K562 (cell line): ENCODE measurements around the gene OLFML1. TPM values are rescaled to one million over a fixed set of nuclear protein-coding genes. Genes with fewer than 3 reads are reported as not detected.

ENCODE experiments used
- ATAC-seq: fragments of 200-7000 bp; cut with Tn5 transposase; 3 replicates; pipeline ENCODE4 v1.9.1; 2020; ENCODE audit warnings: moderate library complexity
- BruUV-seq: library from RNA; stranded (reverse); fragments of 400-500 nt; replicated peaks from 2 replicates; lab custom pipeline; 2021; lab: Mats Ljungman, UMichigan
- CTCF ChIA-PET: fragments of 300-600 bp; formaldehyde crosslinking; extraction: SDS; loops from one replicate; lab custom pipeline; 2021; ENCODE audit warnings: low intra/inter-chr PET ratio; lab: Yijun Ruan, JAX
- POLR2A ChIA-PET: fragments of 300-600, 350-650 bp; sonication (Branson Sonifier 250); formaldehyde crosslinking; extraction: SDS; loops from one replicate; lab custom pipeline; 2021; ENCODE audit warnings: antibody characterized with exemption, inconsistent platforms; lab: Yijun Ruan, JAX
- DNase-seq, 4 experiments: peaks; one replicate each; pipeline versions ENCODE4 v3.0.0 to v3.0.0-alpha.2; 2011 to 2018; ENCODE audit warnings: low spot score in 3 of 4, mixed read lengths in 3 of 4; ENCODE audit errors: extremely low read depth in 1 of 4
- FAIRE-seq: peaks from 2 replicates; lab custom pipeline; 2011; peaks lifted over from hg19 to GRCh38; lab: Jason Lieb, UNC
- H2AFZ ChIP-seq: 2 replicates; pipeline ENCODE4 v1.6.0; 2011; ENCODE audit warnings: low read depth, low read length, control low read depth, inconsistent platforms
- H3K27ac ChIP-seq: fragments of 200-600 bp; 3 replicates; pipeline ENCODE4 v1.8.0; 2011; ENCODE audit warnings: low read depth, mild to moderate bottlenecking, control low read depth, inconsistent platforms, low read length, moderate library complexity, mixed read lengths; ENCODE audit errors: extremely low read depth
- H3K27me3 ChIP-seq, 2 experiments: fragments of 300-600 bp in 1 of 2; 2 replicates in 1 of 2; 3 replicates in 1 of 2; pipeline versions ENCODE4 v1.6.0 to v1.8.0; 2011; ENCODE audit warnings: inconsistent platforms in 2 of 2, low read length in 2 of 2, mild to moderate bottlenecking in 1 of 2, mixed read lengths in 1 of 2, moderate library complexity in 1 of 2; ENCODE audit not compliant: control insufficient read depth in 2 of 2, insufficient read depth in 2 of 2
- H3K36me3 ChIP-seq: fragments of 300-600 bp; 3 replicates; pipeline ENCODE4 v1.8.0; 2011; ENCODE audit warnings: mild to moderate bottlenecking, low read length, inconsistent platforms; ENCODE audit not compliant: control insufficient read depth, insufficient read depth
- H3K4me1 ChIP-seq, 2 experiments: fragments of 200-600 bp in 1 of 2; replicated peaks in 1 of 2; 2 replicates in 1 of 2; 3 replicates in 1 of 2; pipeline versions ENCODE4 v1.5.1 to v1.8.0; 2011; ENCODE audit warnings: inconsistent platforms in 2 of 2, low read length in 2 of 2, mild to moderate bottlenecking in 1 of 2, mixed read lengths in 1 of 2, moderate library complexity in 1 of 2; ENCODE audit not compliant: control insufficient read depth in 2 of 2, insufficient read depth in 2 of 2
- H3K4me2 ChIP-seq: 2 replicates; pipeline ENCODE4 v1.6.1; 2011; ENCODE audit warnings: low read length, control low read depth, inconsistent platforms, mixed read lengths; ENCODE audit not compliant: insufficient read depth
- H3K4me3 ChIP-seq: fragments of 200-600 bp; sonication (generic), shearing (Covaris generic); 2 replicates; pipeline ENCODE4 v1.5.1; 2016; ENCODE audit warnings: control low read depth, inconsistent platforms
- H3K79me2 ChIP-seq: fragments of 200-600 bp; 3 replicates; pipeline ENCODE4 v1.8.0; 2011; ENCODE audit warnings: low read length, inconsistent platforms; ENCODE audit not compliant: control insufficient read depth, insufficient read depth
- H3K9ac ChIP-seq, 2 experiments: 2 replicates each; pipeline versions ENCODE4 v1.6.0 to v1.6.1; 2011; ENCODE audit warnings: low read depth in 2 of 2, low read length in 2 of 2, control low read depth in 1 of 2, inconsistent platforms in 1 of 2, mild to moderate bottlenecking in 1 of 2, mixed read lengths in 1 of 2; ENCODE audit not compliant: insufficient read depth in 1 of 2
- H3K9me1 ChIP-seq: one replicate; pipeline ENCODE4 v1.6.0; 2011; ENCODE audit warnings: inconsistent platforms, mild to moderate bottlenecking, low read length, moderate library complexity; ENCODE audit not compliant: control insufficient read depth, insufficient read depth
- H3K9me3 ChIP-seq: replicated peaks from 2 replicates; pipeline ENCODE4 v1.5.1; 2011; ENCODE audit warnings: low read depth, low read length, inconsistent platforms; ENCODE audit not compliant: control insufficient read depth, insufficient read depth
- H4K20me1 ChIP-seq: replicated peaks from 2 replicates; pipeline ENCODE4 v1.6.1; 2011; ENCODE audit warnings: low read length, inconsistent platforms, mixed read lengths; ENCODE audit not compliant: control insufficient read depth, insufficient read depth
- BRF1 ChIP-seq: IDR thresholded peaks from 3 replicates; pipeline ENCODE4 v1.6.1; 2011; ENCODE audit warnings: borderline replicate concordance, mild to moderate bottlenecking; ENCODE audit not compliant: insufficient read length; ENCODE audit errors: extremely low read depth
- EHMT2 ChIP-seq: fragments of 450-650 bp; IDR thresholded peaks from 2 replicates; pipeline ENCODE4 v1.6.1; 2018; ENCODE audit warnings: antibody characterized with exemption
- ELF4 ChIP-seq: fragments of 450-650 bp; formaldehyde crosslinking; IDR thresholded peaks from 2 replicates; pipeline ENCODE4 v1.4.0; 2022; ENCODE audit warnings: missing genetic modification characterization
- FOXK1 ChIP-seq: sonication (generic); formaldehyde crosslinking; IDR thresholded peaks from 2 replicates; pipeline ENCODE4 v1.8.0; 2022; ENCODE audit warnings: missing genetic modification reagents, mild to moderate bottlenecking, borderline replicate concordance
- GTF2A2 ChIP-seq: IDR thresholded peaks from 2 replicates; pipeline ENCODE4 v1.6.1; 2016; ENCODE audit warnings: mild to moderate bottlenecking, missing genetic modification characterization, missing compliant biosample characterization
- KDM1A ChIP-seq, 2 experiments: fragments of 450-650 bp; IDR thresholded peaks; 2 replicates each; pipeline ENCODE4 v1.6.1; 2016; ENCODE audit warnings: mild to moderate bottlenecking in 2 of 2
- MCM5 ChIP-seq: fragments of 450-650 bp; IDR thresholded peaks from 2 replicates; pipeline ENCODE4 v1.6.1; 2016; ENCODE audit warnings: low read depth
- NONO ChIP-seq, 2 experiments: fragments of 200-400 bp in 1 of 2; fragments of 450-650 bp in 1 of 2; formaldehyde crosslinking in 1 of 2; IDR thresholded peaks; 2 replicates each; pipeline ENCODE4 v1.6.1; 2017; ENCODE audit warnings: low read depth in 2 of 2, mild to moderate bottlenecking in 2 of 2, moderate library complexity in 2 of 2, low read length in 1 of 2
- PHTF2 ChIP-seq: fragments of 250-450 bp; sonication (Bioruptor Pico); IDR thresholded peaks from 2 replicates; pipeline ENCODE4 v1.5.0; 2021; ENCODE audit warnings: mild to moderate bottlenecking
- PRMT5 ChIP-seq: sonication (generic); formaldehyde crosslinking; IDR thresholded peaks from 2 replicates; pipeline ENCODE4 v1.5.0; 2020; ENCODE audit warnings: missing genetic modification reagents
- YY1 ChIP-seq, 3 experiments: IDR thresholded peaks; 2 replicates each; pipeline ENCODE4 v1.6.1; 2011; ENCODE audit warnings: low read length in 2 of 3, mild to moderate bottlenecking in 2 of 3, moderate library complexity in 2 of 3, borderline replicate concordance in 1 of 3, control low read depth in 1 of 3, low read depth in 1 of 3; ENCODE audit not compliant: insufficient read depth in 3 of 3, insufficient replicate concordance in 2 of 3, control insufficient read depth in 1 of 3, insufficient read length in 1 of 3; ENCODE audit errors: extremely low read depth in 1 of 3
- ZBTB33 ChIP-seq: sonication (generic); formaldehyde crosslinking; IDR thresholded peaks from 2 replicates; pipeline ENCODE4 v1.8.1; 2023; ENCODE audit warnings: mild to moderate bottlenecking, missing genetic modification reagents
- ZHX1 ChIP-seq: fragments of 150-350 bp; conservative IDR thresholded peaks from 2 replicates; pipeline ENCODE4 v1.6.1; 2014; ENCODE audit warnings: low read length
- ZNF253 ChIP-seq: fragments of 250-450 bp; sonication (Bioruptor Pico); conservative IDR thresholded peaks from 2 replicates; pipeline ENCODE4 v1.6.1; 2021; ENCODE audit warnings: mild to moderate bottlenecking
- ZNF408 ChIP-seq: fragments of 250-450 bp; sonication (Bioruptor Pico); IDR thresholded peaks from 2 replicates; pipeline ENCODE4 v1.4.0; 2020; ENCODE audit warnings: low read depth, mild to moderate bottlenecking, moderate library complexity
- WGBS: fragments of 100-300 bp; shearing (Covaris generic); methylation state at CpG from one replicate; pipeline ENCODE4 v1.1.6; 2016; ENCODE audit warnings: low coverage, mixed read lengths; ENCODE audit not compliant: insufficient coverage; ENCODE audit errors: missing lambda C conversion rate; 5-methylcytosine and 5-hydroxymethylcytosine counted together
- in situ Hi-C: fragments of 300-500 bp; cut with MboI; formaldehyde crosslinking; loops from 4 replicates; pipeline ENCODE4 v1.15.0; 2018; ENCODE audit warnings: inconsistent platforms, mixed read lengths
- intact Hi-C: fragments of 100-400 bp; cut with micrococcal nuclease; formaldehyde crosslinking; loops from 2 replicates; pipeline ENCODE4 v1.14.2; 2022
- polyA plus RNA-seq, 8 experiments: library from polyadenylated mRNA; depleted of rRNA in 4 of 8; stranded (reverse) in 5 of 8; unstranded in 3 of 8; fragments of >200 nt; fragmentation: Nextera tagmentation in 2 of 8; fragmentation: Illumina TruSeq in 1 of 8; extraction: Ambion mirVana in 2 of 8; extraction: Trizol in 1 of 8; gene quantifications; 2 replicates each; pipeline versions ENCODE4 v1.2.1 to v1.2.3, GENCODE V29; 2011 to 2014; ENCODE audit warnings: inconsistent platforms in 1 of 8, missing spikeins in 1 of 8
- total RNA-seq, 7 experiments: library from RNA; depleted of rRNA in 6 of 7; stranded (reverse); fragments of >200 nt in 6 of 7; fragmentation: Illumina TruSeq in 2 of 7; extraction: Trizol in 2 of 7; gene quantifications; 2 replicates each; pipeline versions ENCODE4 v1.2.1 to v1.2.3, GENCODE V29; 2011 to 2021; ENCODE audit warnings: low replicate concordance in 1 of 7

Gene OLFML1
- total and polyA plus RNA-seq, 9 of the 15 experiments (the other 6 are each of a cell fraction or from before 2014, with no cell fraction given) = not detected

GRCh38 chr11:7484645-7485044 is 661 bp upstream of the OLFML1 start (continued):
- TF ChIP-seq ZHX1 = no peak
- TF ChIP-seq PRMT5 (CRISPR knock-in tag) = no peak
- no peak for TF ChIP-seq PHTF2
- TF ChIP-seq MCM5 = no peak
- no peak for TF ChIP-seq KDM1A (IDR thresholded peaks at IDR 0.05)

DNA sequence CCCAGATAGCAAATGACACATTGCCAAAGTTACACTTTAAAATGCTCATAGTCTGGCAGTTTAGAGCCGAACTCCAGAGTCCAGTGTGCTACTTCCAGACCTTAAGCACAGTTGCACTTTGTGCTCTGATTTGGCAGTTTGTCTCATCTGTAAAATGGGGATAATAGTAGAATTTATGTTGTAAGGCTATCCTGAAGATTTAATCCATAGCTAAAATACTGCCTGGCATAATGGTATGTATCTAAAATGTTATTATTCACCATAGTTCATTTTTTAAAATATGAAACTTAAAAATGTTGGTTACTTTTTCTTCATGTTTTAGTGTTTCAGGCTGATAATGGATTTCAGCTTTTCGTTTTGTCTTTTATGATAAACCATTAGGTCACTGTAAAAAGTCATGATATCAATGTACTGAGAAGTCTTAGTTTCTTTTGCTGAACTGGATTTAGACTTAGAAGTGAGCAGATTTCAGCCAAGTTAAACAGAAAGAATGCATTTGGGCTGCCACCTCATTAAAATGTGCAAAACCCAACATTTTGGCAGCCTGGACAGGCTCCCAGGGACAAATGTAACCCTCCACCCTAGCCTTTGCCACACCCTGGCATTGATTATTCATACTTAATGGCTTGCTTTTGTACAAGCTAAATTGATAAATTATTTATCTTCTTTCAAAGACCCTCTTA is 933 bp downstream of the OLFML1 start:
- Histone ChIP-seq H2AFZ (no peak overlapping the region), H3K27me3 (peaks cover 4 to 21% of the 10 kb centered on the region in 2 experiments; a peak in 2 of 5 replicates), H3K4me3 (no peak overlapping the region), H3K9me1 (no peaks in the 10 kb centered on the region), H3K27ac (no peak overlapping the region), H3K4me2 (no peak overlapping the region), H4K20me1 (no peaks in the 10 kb centered on the region; the same call in 1 of the 2 replicates), H3K36me3 (no peaks in the 10 kb centered on the region), H3K4me1 (no peaks in the 10 kb centered on the region), H3K9me3 (no peaks in the 10 kb centered on the region), H3K9ac (no peak overlapping the region), H3K79me2 (no peaks in the 10 kb centered on the region)
- in situ Hi-C loops (no loop called here), intact Hi-C loops (no loop called here)
- DNase-seq = no peak
- FAIRE-seq = no peak
- WGBS = 3% methylated on average over 2 of the region's 2 CpGs
- CTCF ChIA-PET = no interaction called here
- ATAC-seq = no peak
- no TSS peak for BruUV-seq
- POLR2A ChIA-PET = no interaction called here
- TF ChIP-seq FOXK1 (CRISPR knock-in tag) (no peak), ZBTB33 (CRISPR knock-in tag) (no peak), ZNF408 (CRISPR knock-in tag) (no peak), NONO (IDR thresholded peaks at IDR 0.05; ENCODE audit: low read depth in 2 of 2, low read length in 1 of 2) (no peak), BRF1 (no peak), ELF4 (CRISPR knock-in tag) (no peak), ZNF253 (no peak), GTF2A2 (tag) (no peak), YY1 (IDR thresholded peaks at IDR 0.05; ENCODE audit: borderline replicate concordance in 1 of 3, control insufficient read depth in 1 of 3, extremely low read depth in 1 of 3, insufficient read depth in 3 of 3, insufficient read length in 1 of 3, insufficient replicate concordance in 2 of 3, low read depth in 1 of 3, low read length in 2 of 3) (no peak), EHMT2 (no peak)
